ENCODE results near the gene STH.
"Not testable (repeated sequence)": the region's sequence is repeated elsewhere in the genome, so short reads cannot be mapped to it uniquely, and the experiment has no call there.

STH gene

DNA sequence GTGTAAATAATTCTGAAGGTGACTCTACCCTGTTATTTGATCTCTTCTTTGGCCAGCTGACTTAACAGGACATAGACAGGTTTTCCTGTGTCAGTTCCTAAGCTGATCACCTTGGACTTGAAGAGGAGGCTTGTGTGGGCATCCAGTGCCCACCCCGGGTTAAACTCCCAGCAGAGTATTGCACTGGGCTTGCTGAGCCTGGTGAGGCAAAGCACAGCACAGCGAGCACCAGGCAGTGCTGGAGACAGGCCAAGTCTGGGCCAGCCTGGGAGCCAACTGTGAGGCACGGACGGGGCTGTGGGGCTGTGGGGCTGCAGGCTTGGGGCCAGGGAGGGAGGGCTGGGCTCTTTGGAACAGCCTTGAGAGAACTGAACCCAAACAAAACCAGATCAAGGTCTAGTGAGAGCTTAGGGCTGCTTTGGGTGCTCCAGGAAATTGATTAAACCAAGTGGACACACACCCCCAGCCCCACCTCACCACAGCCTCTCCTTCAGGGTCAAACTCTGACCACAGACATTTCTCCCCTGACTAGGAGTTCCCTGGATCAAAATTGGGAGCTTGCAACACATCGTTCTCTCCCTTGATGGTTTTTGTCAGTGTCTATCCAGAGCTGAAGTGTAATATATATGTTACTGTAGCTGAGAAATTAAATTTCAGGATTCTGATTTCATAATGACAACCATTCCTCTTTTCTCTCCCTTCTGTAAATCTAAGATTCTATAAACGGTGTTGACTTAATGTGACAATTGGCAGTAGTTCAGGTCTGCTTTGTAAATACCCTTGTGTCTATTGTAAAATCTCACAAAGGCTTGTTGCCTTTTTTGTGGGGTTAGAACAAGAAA, 5.1 kb downstream of the STH start:
- H2AFZ ChIP-seq (ENCODE audit: low read length, unreplicated experiment), result no peak overlapping the region
- no peaks in the 10 kb centered on the region for H3K4me1 ChIP-seq (ENCODE audit: control insufficient read depth, insufficient read depth, low read length, unreplicated experiment)
- no peaks in the 10 kb centered on the region for H3K36me3 ChIP-seq (ENCODE audit: insufficient read depth, low read length)
- no peaks in the 10 kb centered on the region for H3K79me2 ChIP-seq (ENCODE audit: control insufficient read depth, insufficient read depth, low read length, unreplicated experiment)
- H3K4me3 ChIP-seq (ENCODE audit: low read depth, low read length), result no peak overlapping the region
- H3K27me3 ChIP-seq (ENCODE audit: insufficient read depth, low read length), result no peaks in the 10 kb centered on the region
- no peak overlapping the region for H3K27ac ChIP-seq (ENCODE audit: low read depth, low read length)

DNA sequence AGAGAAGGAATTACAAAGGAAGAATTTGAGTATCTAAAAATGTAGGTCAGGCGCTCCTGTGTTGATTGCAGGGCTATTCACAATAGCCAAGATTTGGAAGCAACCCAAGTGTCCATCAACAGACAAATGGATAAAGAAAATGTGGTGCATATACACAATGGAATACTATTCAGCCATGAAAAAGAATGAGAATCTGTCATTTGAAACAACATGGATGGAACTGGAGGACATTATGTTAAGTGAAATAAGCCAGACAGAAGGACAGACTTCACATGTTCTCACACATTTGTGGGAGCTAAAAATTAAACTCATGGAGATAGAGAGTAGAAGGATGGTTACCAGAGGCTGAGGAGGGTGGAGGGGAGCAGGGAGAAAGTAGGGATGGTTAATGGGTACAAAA, 7.0 kb downstream of the STH start:
- H3K4me3 ChIP-seq (ENCODE audit: low read depth, low read length); H3K4me1 ChIP-seq (ENCODE audit: control insufficient read depth, insufficient read depth, low read length, unreplicated experiment); H3K27me3 ChIP-seq (ENCODE audit: insufficient read depth, low read length); H3K36me3 ChIP-seq (ENCODE audit: insufficient read depth, low read length); H2AFZ ChIP-seq (ENCODE audit: low read length, unreplicated experiment); H3K27ac ChIP-seq (ENCODE audit: low read depth, low read length); H3K79me2 ChIP-seq (ENCODE audit: control insufficient read depth, insufficient read depth, low read length, unreplicated experiment): not testable (repeated sequence)

DNA sequence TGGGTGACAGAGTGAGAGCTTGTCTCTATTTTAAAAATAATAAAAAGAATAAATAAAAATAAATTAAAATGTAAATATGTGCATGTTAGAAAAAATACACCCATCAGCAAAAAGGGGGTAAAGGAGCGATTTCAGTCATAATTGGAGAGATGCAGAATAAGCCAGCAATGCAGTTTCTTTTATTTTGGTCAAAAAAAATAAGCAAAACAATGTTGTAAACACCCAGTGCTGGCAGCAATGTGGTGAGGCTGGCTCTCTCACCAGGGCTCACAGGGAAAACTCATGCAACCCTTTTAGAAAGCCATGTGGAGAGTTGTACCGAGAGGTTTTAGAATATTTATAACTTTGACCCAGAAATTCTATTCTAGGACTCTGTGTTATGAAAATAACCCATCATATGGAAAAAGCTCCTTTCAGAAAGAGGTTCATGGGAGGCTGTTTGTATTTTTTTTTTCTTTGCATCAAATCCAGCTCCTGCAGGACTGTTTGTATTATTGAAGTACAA, 8.5 kb downstream of the STH start:
- H3K27me3 ChIP-seq (ENCODE audit: insufficient read depth, low read length), result no peaks in the 10 kb centered on the region
- no peak overlapping the region for H2AFZ ChIP-seq (ENCODE audit: low read length, unreplicated experiment)
- H3K27ac ChIP-seq (ENCODE audit: low read depth, low read length), result no peak overlapping the region
- H3K36me3 ChIP-seq (ENCODE audit: insufficient read depth, low read length), result no peaks in the 10 kb centered on the region
- H3K4me1 ChIP-seq (ENCODE audit: control insufficient read depth, insufficient read depth, low read length, unreplicated experiment), result no peaks in the 10 kb centered on the region
- no peak overlapping the region for H3K4me3 ChIP-seq (ENCODE audit: low read depth, low read length)
- no peaks in the 10 kb centered on the region for H3K79me2 ChIP-seq (ENCODE audit: control insufficient read depth, insufficient read depth, low read length, unreplicated experiment)

DNA sequence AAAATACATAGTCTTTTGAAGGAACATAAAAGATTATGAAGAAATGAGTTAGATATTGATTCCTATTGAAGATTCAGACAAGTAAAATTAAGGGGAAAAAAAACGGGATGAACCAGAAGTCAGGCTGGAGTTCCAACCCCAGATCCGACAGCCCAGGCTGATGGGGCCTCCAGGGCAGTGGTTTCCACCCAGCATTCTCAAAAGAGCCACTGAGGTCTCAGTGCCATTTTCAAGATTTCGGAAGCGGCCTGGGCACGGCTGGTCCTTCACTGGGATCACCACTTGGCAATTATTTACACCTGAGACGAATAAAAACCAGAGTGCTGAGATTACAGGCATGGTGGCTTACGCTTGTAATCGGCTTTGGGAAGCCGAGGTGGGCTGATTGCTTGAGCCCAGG, 9.5 kb downstream of the STH start:
- no peaks in the 10 kb centered on the region for H3K36me3 ChIP-seq (ENCODE audit: insufficient read depth, low read length)
- H3K27ac ChIP-seq (ENCODE audit: low read depth, low read length), result no peak overlapping the region
- no peaks in the 10 kb centered on the region for H3K4me1 ChIP-seq (ENCODE audit: control insufficient read depth, insufficient read depth, low read length, unreplicated experiment)
- no peak overlapping the region for H3K4me3 ChIP-seq (ENCODE audit: low read depth, low read length)
- no peaks in the 10 kb centered on the region for H3K27me3 ChIP-seq (ENCODE audit: insufficient read depth, low read length)
- H2AFZ ChIP-seq (ENCODE audit: low read length, unreplicated experiment), result no peak overlapping the region
- H3K79me2 ChIP-seq (ENCODE audit: control insufficient read depth, insufficient read depth, low read length, unreplicated experiment), result no peaks in the 10 kb centered on the region

DNA sequence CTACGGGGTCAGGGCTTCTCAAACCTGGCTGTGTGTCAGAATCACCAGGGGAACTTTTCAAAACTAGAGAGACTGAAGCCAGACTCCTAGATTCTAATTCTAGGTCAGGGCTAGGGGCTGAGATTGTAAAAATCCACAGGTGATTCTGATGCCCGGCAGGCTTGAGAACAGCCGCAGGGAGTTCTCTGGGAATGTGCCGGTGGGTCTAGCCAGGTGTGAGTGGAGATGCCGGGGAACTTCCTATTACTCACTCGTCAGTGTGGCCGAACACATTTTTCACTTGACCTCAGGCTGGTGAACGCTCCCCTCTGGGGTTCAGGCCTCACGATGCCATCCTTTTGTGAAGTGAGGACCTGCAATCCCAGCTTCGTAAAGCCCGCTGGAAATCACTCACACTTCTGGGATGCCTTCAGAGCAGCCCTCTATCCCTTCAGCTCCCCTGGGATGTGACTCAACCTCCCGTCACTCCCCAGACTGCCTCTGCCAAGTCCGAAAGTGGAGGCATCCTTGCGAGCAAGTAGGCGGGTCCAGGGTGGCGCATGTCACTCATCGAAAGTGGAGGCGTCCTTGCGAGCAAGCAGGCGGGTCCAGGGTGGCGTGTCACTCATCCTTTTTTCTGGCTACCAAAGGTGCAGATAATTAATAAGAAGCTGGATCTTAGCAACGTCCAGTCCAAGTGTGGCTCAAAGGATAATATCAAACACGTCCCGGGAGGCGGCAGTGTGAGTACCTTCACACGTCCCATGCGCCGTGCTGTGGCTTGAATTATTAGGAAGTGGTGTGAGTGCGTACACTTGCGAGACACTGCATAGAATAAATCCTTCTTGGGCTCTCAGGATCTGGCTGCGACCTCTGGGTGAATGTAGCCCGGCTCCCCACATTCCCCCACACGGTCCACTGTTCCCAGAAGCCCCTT, 10.9 kb downstream of the STH start:
- Histone ChIP-seq H2AFZ (ENCODE audit: low read length, unreplicated experiment) (no peak overlapping the region), H3K36me3 (ENCODE audit: insufficient read depth, low read length) (no peaks in the 10 kb centered on the region), H3K27me3 (ENCODE audit: insufficient read depth, low read length) (no peaks in the 10 kb centered on the region), H3K4me1 (ENCODE audit: control insufficient read depth, insufficient read depth, low read length, unreplicated experiment) (peaks cover 3% of the 10 kb centered on the region), H3K79me2 (ENCODE audit: control insufficient read depth, insufficient read depth, low read length, unreplicated experiment) (no peaks in the 10 kb centered on the region), H3K4me3 (ENCODE audit: low read depth, low read length) (no peak overlapping the region), H3K27ac (ENCODE audit: low read depth, low read length) (no peak overlapping the region)

DNA sequence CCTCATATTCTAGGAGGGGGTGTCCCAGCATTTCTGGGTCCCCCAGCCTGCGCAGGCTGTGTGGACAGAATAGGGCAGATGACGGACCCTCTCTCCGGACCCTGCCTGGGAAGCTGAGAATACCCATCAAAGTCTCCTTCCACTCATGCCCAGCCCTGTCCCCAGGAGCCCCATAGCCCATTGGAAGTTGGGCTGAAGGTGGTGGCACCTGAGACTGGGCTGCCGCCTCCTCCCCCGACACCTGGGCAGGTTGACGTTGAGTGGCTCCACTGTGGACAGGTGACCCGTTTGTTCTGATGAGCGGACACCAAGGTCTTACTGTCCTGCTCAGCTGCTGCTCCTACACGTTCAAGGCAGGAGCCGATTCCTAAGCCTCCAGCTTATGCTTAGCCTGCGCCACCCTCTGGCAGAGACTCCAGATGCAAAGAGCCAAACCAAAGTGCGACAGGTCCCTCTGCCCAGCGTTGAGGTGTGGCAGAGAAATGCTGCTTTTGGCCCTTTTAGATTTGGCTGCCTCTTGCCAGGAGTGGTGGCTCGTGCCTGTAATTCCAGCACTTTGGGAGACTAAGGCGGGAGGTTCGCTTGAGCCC, 11.6 kb downstream of the STH start:
- peaks cover 3% of the 10 kb centered on the region for H3K4me1 ChIP-seq (ENCODE audit: control insufficient read depth, insufficient read depth, low read length, unreplicated experiment)
- no peaks in the 10 kb centered on the region for H3K36me3 ChIP-seq (ENCODE audit: insufficient read depth, low read length)
- H3K79me2 ChIP-seq (ENCODE audit: control insufficient read depth, insufficient read depth, low read length, unreplicated experiment), result no peaks in the 10 kb centered on the region
- H3K27me3 ChIP-seq (ENCODE audit: insufficient read depth, low read length), result no peaks in the 10 kb centered on the region
- H3K27ac ChIP-seq (ENCODE audit: low read depth, low read length), result no peak overlapping the region
- H2AFZ ChIP-seq (ENCODE audit: low read length, unreplicated experiment), result no peak overlapping the region
- no peak overlapping the region for H3K4me3 ChIP-seq (ENCODE audit: low read depth, low read length)

DNA sequence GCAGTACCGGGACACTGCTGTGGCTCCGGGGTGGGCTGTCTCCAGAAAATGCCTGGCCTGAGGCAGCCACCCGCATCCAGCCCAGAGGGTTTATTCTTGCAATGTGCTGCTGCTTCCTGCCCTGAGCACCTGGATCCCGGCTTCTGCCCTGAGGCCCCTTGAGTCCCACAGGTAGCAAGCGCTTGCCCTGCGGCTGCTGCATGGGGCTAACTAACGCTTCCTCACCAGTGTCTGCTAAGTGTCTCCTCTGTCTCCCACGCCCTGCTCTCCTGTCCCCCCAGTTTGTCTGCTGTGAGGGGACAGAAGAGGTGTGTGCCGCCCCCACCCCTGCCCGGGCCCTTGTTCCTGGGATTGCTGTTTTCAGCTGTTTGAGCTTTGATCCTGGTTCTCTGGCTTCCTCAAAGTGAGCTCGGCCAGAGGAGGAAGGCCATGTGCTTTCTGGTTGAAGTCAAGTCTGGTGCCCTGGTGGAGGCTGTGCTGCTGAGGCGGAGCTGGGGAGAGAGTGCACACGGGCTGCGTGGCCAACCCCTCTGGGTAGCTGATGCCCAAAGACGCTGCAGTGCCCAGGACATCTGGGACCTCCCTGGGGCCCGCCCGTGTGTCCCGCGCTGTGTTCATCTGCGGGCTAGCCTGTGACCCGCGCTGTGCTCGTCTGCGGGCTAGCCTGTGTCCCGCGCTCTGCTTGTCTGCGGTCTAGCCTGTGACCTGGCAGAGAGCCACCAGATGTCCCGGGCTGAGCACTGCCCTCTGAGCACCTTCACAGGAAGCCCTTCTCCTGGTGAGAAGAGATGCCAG, 12.9 kb downstream of the STH start:
- Histone ChIP-seq H3K27ac (ENCODE audit: low read depth, low read length) (no peak overlapping the region), H3K27me3 (ENCODE audit: insufficient read depth, low read length) (no peaks in the 10 kb centered on the region), H2AFZ (ENCODE audit: low read length, unreplicated experiment) (no peak overlapping the region), H3K36me3 (ENCODE audit: insufficient read depth, low read length) (no peaks in the 10 kb centered on the region), H3K79me2 (ENCODE audit: control insufficient read depth, insufficient read depth, low read length, unreplicated experiment) (no peaks in the 10 kb centered on the region), H3K4me1 (ENCODE audit: control insufficient read depth, insufficient read depth, low read length, unreplicated experiment) (peaks cover 3% of the 10 kb centered on the region), H3K4me3 (ENCODE audit: low read depth, low read length) (no peak overlapping the region)

DNA sequence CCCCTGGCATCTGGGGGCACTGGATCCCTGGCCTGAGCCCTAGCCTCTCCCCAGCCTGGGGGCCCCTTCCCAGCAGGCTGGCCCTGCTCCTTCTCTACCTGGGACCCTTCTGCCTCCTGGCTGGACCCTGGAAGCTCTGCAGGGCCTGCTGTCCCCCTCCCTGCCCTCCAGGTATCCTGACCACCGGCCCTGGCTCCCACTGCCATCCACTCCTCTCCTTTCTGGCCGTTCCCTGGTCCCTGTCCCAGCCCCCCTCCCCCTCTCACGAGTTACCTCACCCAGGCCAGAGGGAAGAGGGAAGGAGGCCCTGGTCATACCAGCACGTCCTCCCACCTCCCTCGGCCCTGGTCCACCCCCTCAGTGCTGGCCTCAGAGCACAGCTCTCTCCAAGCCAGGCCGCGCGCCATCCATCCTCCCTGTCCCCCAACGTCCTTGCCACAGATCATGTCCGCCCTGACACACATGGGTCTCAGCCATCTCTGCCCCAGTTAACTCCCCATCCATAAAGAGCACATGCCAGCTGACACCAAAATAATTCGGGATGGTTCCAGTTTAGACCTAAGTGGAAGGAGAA, 13.5 kb downstream of the STH start:
- no peak overlapping the region for H2AFZ ChIP-seq (ENCODE audit: low read length, unreplicated experiment)
- H3K79me2 ChIP-seq (ENCODE audit: control insufficient read depth, insufficient read depth, low read length, unreplicated experiment), result no peaks in the 10 kb centered on the region
- no peaks in the 10 kb centered on the region for H3K36me3 ChIP-seq (ENCODE audit: insufficient read depth, low read length)
- no peak overlapping the region for H3K27ac ChIP-seq (ENCODE audit: low read depth, low read length)
- no peak overlapping the region for H3K4me3 ChIP-seq (ENCODE audit: low read depth, low read length)
- no peaks in the 10 kb centered on the region for H3K27me3 ChIP-seq (ENCODE audit: insufficient read depth, low read length)
- H3K4me1 ChIP-seq (ENCODE audit: control insufficient read depth, insufficient read depth, low read length, unreplicated experiment), result peaks cover 3% of the 10 kb centered on the region

DNA sequence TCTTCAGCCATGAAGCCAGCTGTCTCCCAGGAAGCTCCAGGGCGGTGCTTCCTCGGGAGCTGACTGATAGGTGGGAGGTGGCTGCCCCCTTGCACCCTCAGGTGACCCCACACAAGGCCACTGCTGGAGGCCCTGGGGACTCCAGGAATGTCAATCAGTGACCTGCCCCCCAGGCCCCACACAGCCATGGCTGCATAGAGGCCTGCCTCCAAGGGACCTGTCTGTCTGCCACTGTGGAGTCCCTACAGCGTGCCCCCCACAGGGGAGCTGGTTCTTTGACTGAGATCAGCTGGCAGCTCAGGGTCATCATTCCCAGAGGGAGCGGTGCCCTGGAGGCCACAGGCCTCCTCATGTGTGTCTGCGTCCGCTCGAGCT, 14.1 kb downstream of the STH start:
- no peaks in the 10 kb centered on the region for H3K79me2 ChIP-seq (ENCODE audit: control insufficient read depth, insufficient read depth, low read length, unreplicated experiment)
- H3K4me1 ChIP-seq (ENCODE audit: control insufficient read depth, insufficient read depth, low read length, unreplicated experiment), result peaks cover 3% of the 10 kb centered on the region
- no peak overlapping the region for H2AFZ ChIP-seq (ENCODE audit: low read length, unreplicated experiment)
- no peaks in the 10 kb centered on the region for H3K27me3 ChIP-seq (ENCODE audit: insufficient read depth, low read length)
- no peaks in the 10 kb centered on the region for H3K36me3 ChIP-seq (ENCODE audit: insufficient read depth, low read length)
- no peak overlapping the region for H3K4me3 ChIP-seq (ENCODE audit: low read depth, low read length)
- no peak overlapping the region for H3K27ac ChIP-seq (ENCODE audit: low read depth, low read length)
